ENCODE data around the gene ZDHHC7. TPM values are rescaled to one million over a fixed set of nuclear protein-coding genes. Genes with fewer than 3 reads are reported as not detected.

Gene ZDHHC7
- total RNA-seq, 1 experiment from 2014 or later = 49.1 TPM

- DNase-seq (ENCODE audit: low read depth, low spot score) = no peak
- in situ Hi-C loops (cut with HindIII; ENCODE audit: low pct_unique_long_range_greater_than_20kb, low sequenced_read_pairs) = no loop called here
Observed at GRCh38 chr16:84937196-84938005, 73.9 kb downstream of the ZDHHC7 start.

- no peak for DNase-seq (ENCODE audit: low read depth, low spot score)
- in situ Hi-C loops (cut with HindIII; ENCODE audit: low pct_unique_long_range_greater_than_20kb, low sequenced_read_pairs) = no loop called here
Observed at GRCh38 chr16:84933774-84934631, 77.3 kb downstream of the ZDHHC7 start.

- no peak for DNase-seq (ENCODE audit: low read depth, low spot score)
- in situ Hi-C loops (cut with HindIII; ENCODE audit: low pct_unique_long_range_greater_than_20kb, low sequenced_read_pairs) = no loop called here
Observed at GRCh38 chr16:84932681-84933080, 78.7 kb downstream of the ZDHHC7 start.

- in situ Hi-C loops (cut with HindIII; ENCODE audit: low pct_unique_long_range_greater_than_20kb, low sequenced_read_pairs) = no loop called here
- DNase-seq (ENCODE audit: low read depth, low spot score) = no peak
Observed at GRCh38 chr16:84931506-84931905, 79.8 kb downstream of the ZDHHC7 start.

- no peak for DNase-seq (ENCODE audit: low read depth, low spot score)
- in situ Hi-C loops (cut with HindIII; ENCODE audit: low pct_unique_long_range_greater_than_20kb, low sequenced_read_pairs) = no loop called here
Observed at GRCh38 chr16:84931107-84931494, 80.2 kb downstream of the ZDHHC7 start.

- in situ Hi-C loops (cut with HindIII; ENCODE audit: low pct_unique_long_range_greater_than_20kb, low sequenced_read_pairs) = no loop called here
- DNase-seq (ENCODE audit: low read depth, low spot score) = no peak
Observed at GRCh38 chr16:84930298-84931106, 80.8 kb downstream of the ZDHHC7 start.

- in situ Hi-C loops (cut with HindIII; ENCODE audit: low pct_unique_long_range_greater_than_20kb, low sequenced_read_pairs) = no loop called here
- DNase-seq (ENCODE audit: low read depth, low spot score) = no peak
Observed at GRCh38 chr16:84929421-84930297, 81.7 kb downstream of the ZDHHC7 start.

- DNase-seq (ENCODE audit: low read depth, low spot score) = no peak
- in situ Hi-C loops (cut with HindIII; ENCODE audit: low pct_unique_long_range_greater_than_20kb, low sequenced_read_pairs) = no loop called here
Observed at GRCh38 chr16:84928679-84929420, 82.5 kb downstream of the ZDHHC7 start.

- DNase-seq (ENCODE audit: low read depth, low spot score) = no peak
- in situ Hi-C loops (cut with HindIII; ENCODE audit: low pct_unique_long_range_greater_than_20kb, low sequenced_read_pairs) = no loop called here
Observed at GRCh38 chr16:84927621-84928591, 83.4 kb downstream of the ZDHHC7 start.

- no peak for DNase-seq (ENCODE audit: low read depth, low spot score)
- in situ Hi-C loops (cut with HindIII; ENCODE audit: low pct_unique_long_range_greater_than_20kb, low sequenced_read_pairs) = no loop called here
Observed at GRCh38 chr16:84926462-84926861, 84.9 kb downstream of the ZDHHC7 start.

GRCh38 chr16:84925773-84926372 is 85.5 kb downstream of the ZDHHC7 start:
- DNase-seq (ENCODE audit: low read depth, low spot score) = no peak
- in situ Hi-C loops (cut with HindIII; ENCODE audit: low pct_unique_long_range_greater_than_20kb, low sequenced_read_pairs) = no loop called here

- in situ Hi-C loops (cut with HindIII; ENCODE audit: low pct_unique_long_range_greater_than_20kb, low sequenced_read_pairs) = no loop called here
- DNase-seq (ENCODE audit: low read depth, low spot score) = peak; percentile 59
Observed at GRCh38 chr16:84925092-84925772, 86.1 kb downstream of the ZDHHC7 start.

- in situ Hi-C loops (cut with HindIII; ENCODE audit: low pct_unique_long_range_greater_than_20kb, low sequenced_read_pairs) = no loop called here
- DNase-seq (ENCODE audit: low read depth, low spot score) = no peak
Observed at GRCh38 chr16:84924331-84925091, 86.8 kb downstream of the ZDHHC7 start.

Measured in SK-MEL-5 (cell line).